ENCODE results near the gene C19orf12.

DNA sequence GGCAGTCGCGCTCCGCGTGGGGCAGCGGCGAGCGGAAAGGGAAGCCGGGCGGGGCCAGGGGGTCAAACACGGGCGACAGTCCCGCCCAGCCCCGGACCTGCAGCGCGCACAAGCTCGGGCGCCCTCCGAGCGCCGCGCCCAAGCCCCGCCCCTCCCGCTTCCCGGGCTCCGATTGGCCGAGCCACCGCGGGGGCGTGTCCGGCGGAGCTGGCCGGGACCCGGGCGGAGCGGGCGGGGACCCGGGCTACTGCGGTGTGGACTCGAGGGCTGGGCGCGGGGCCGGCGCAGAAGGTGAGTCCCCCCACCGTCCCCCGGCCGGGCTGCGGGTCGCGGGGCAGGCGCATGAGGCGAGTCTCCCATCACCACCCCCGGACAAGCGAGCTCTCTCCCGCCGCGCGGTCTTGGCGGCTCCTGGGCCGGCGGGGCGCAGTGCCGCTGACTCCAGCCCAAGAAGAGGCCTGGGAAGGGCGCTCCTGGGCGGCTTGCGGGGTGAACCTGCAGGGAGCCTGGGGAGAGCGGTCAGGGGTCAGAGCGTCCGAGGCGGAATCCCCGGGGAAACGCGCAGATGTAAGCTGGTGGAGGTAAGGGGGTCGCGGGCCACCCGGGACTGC lies 49.7 kb downstream of the C19orf12 start, which contains the start of gene PLEKHF1:
- TF ChIP-seq, protein P1, sequence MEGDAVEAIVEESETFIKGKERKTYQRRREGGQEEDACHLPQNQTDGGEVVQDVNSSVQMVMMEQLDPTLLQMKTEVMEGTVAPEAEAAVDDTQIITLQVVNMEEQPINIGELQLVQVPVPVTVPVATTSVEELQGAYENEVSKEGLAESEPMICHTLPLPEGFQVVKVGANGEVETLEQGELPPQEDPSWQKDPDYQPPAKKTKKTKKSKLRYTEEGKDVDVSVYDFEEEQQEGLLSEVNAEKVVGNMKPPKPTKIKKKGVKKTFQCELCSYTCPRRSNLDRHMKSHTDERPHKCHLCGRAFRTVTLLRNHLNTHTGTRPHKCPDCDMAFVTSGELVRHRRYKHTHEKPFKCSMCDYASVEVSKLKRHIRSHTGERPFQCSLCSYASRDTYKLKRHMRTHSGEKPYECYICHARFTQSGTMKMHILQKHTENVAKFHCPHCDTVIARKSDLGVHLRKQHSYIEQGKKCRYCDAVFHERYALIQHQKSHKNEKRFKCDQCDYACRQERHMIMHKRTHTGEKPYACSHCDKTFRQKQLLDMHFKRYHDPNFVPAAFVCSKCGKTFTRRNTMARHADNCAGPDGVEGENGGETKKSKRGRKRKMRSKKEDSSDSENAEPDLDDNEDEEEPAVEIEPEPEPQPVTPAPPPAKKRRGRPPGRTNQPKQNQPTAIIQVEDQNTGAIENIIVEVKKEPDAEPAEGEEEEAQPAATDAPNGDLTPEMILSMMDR (conservative IDR thresholded peaks at IDR 0.05; ENCODE audit: low read depth, low read length) = no peak
- 0 out of 2 replicates have a peak, but pooled peaks have one; percentile 26 for TF ChIP-seq POLR2A (IDR thresholded peaks at IDR 0.05; ENCODE audit: low read depth, low read length)
- no peak for TF ChIP-seq MAFK (IDR thresholded peaks at IDR 0.05; ENCODE audit: low read depth, low read length)
- TF ChIP-seq BHLHE40 (IDR thresholded peaks at IDR 0.05; ENCODE audit: low read depth, low read length) = no peak
- TF ChIP-seq SMC3 (IDR thresholded peaks at IDR 0.05; ENCODE audit: low read depth, low read length) = no peak
- TF ChIP-seq CEBPB (IDR thresholded peaks at IDR 0.05; ENCODE audit: low read depth, low read length) = no peak
- TF ChIP-seq RFX5 (IDR thresholded peaks at IDR 0.05; ENCODE audit: low read depth, low read length) = no peak
